Neural crest cell (in vitro differentiated cells): ENCODE data around the gene HNF4A. TPM values are rescaled to one million over a fixed set of nuclear protein-coding genes. Genes with fewer than 3 reads are reported as not detected.

ENCODE experiments used
- DNase-seq: peaks from one replicate; pipeline ENCODE4 v3.0.0; 2021; ENCODE audit warnings: low read depth, mixed read lengths, low spot score
- H3K27ac Mint-ChIP-seq: one replicate; pipeline ENCODE4 v1.8.0; 2021; ENCODE audit warnings: mild to moderate bottlenecking, mixed read lengths; ENCODE audit not compliant: unreplicated experiment
- H3K27me3 Mint-ChIP-seq: 2 replicates; pipeline ENCODE4 v1.8.0; 2021; ENCODE audit warnings: low read depth, mild to moderate bottlenecking, mixed read lengths
- H3K36me3 Mint-ChIP-seq: 2 replicates; pipeline ENCODE4 v1.8.0; 2021; ENCODE audit warnings: low read depth, mild to moderate bottlenecking, mixed read lengths
- H3K4me1 Mint-ChIP-seq: 2 replicates; pipeline ENCODE4 v1.8.0; 2021; ENCODE audit warnings: mixed read lengths
- H3K4me3 Mint-ChIP-seq: one replicate; pipeline ENCODE4 v1.8.0; 2021; ENCODE audit warnings: mild to moderate bottlenecking, mixed read lengths
- H3K9me3 Mint-ChIP-seq: 2 replicates; pipeline ENCODE4 v1.8.0; 2021; ENCODE audit warnings: mixed read lengths
- CTCF ChIP-seq: fragments of 200-600 bp; sonication (generic); conservative IDR thresholded peaks from 2 replicates; pipeline ENCODE4 v1.5.0; 2021; ENCODE audit warnings: antibody characterized with exemption, mild to moderate bottlenecking
- total RNA-seq: library from RNA; stranded (reverse); gene quantifications from 2 replicates; pipeline ENCODE4 v1.2.1, GENCODE V29; 2021

Gene HNF4A
- total RNA-seq, 1 donor from 2014 or later, result not detected

GRCh38 chr20:44392088-44392775 is 36.7 kb downstream of the HNF4A start:
- Mint-ChIP-seq H3K9me3 (no peaks in the 10 kb centered on the region), H3K27ac (no peak overlapping the region), H3K4me3 (no peak overlapping the region), H3K4me1 (peaks cover 4% of the 10 kb centered on the region), H3K27me3 (peaks cover 26% of the 10 kb centered on the region), H3K36me3 (no peaks in the 10 kb centered on the region)
- DNase-seq, result no peak
- no peak for TF ChIP-seq CTCF

GRCh38 chr20:44392776-44393607 is 37.5 kb downstream of the HNF4A start:
- no peak for DNase-seq

GRCh38 chr20:44393608-44394451 is 38.3 kb downstream of the HNF4A start:
- Mint-ChIP-seq H3K27ac (no peak overlapping the region), H3K27me3 (peaks cover 37% of the 10 kb centered on the region), H3K4me3 (no peak overlapping the region), H3K9me3 (no peaks in the 10 kb centered on the region), H3K36me3 (no peaks in the 10 kb centered on the region), H3K4me1 (no peaks in the 10 kb centered on the region)
- no peak for TF ChIP-seq CTCF
- DNase-seq, result no peak

More at GRCh38 chr20:44392776-44393607, 37.5 kb downstream of the HNF4A start:
- Mint-ChIP-seq H3K4me3 (no peak overlapping the region), H3K27ac (no peak overlapping the region), H3K27me3 (peaks cover 32% of the 10 kb centered on the region), H3K36me3 (no peaks in the 10 kb centered on the region), H3K9me3 (no peaks in the 10 kb centered on the region), H3K4me1 (peaks cover 4% of the 10 kb centered on the region)
- no peak for TF ChIP-seq CTCF

- peaks cover 37% of the 10 kb centered on the region for H3K27me3 Mint-ChIP-seq
- no peaks in the 10 kb centered on the region for H3K9me3 Mint-ChIP-seq
- DNase-seq, result no peak
- H3K4me1 Mint-ChIP-seq, result no peaks in the 10 kb centered on the region
- H3K27ac Mint-ChIP-seq, result no peak overlapping the region
- no peaks in the 10 kb centered on the region for H3K36me3 Mint-ChIP-seq
- no peak overlapping the region for H3K4me3 Mint-ChIP-seq
- TF ChIP-seq CTCF, result no peak
These were observed 38.9 kb downstream of the HNF4A start for GRCh38 chr20:44394452-44394701.

- Mint-ChIP-seq H3K27ac (no peak overlapping the region), H3K4me1 (no peaks in the 10 kb centered on the region), H3K27me3 (peaks cover 37% of the 10 kb centered on the region), H3K9me3 (no peaks in the 10 kb centered on the region), H3K36me3 (no peaks in the 10 kb centered on the region), H3K4me3 (no peak overlapping the region)
- DNase-seq, result no peak
- no peak for TF ChIP-seq CTCF
These were observed 39.4 kb downstream of the HNF4A start for GRCh38 chr20:44394702-44395460.
